Cardiac muscle cell (in vitro differentiated cells and primary cell): ENCODE results near the gene SRD5A1. TPM values are rescaled to one million over a fixed set of nuclear protein-coding genes. Genes with fewer than 3 reads are reported as not detected.

Source experiments
- DNase-seq, 2 donors: peaks; one replicate each; pipeline versions ENCODE4 v3.0.0 to v3.0.0-alpha.2; 2010 to 2017; ENCODE audit warnings: low read depth in 1 of 2, low spot score in 1 of 2
- H3K27ac ChIP-seq: fragments of 200-600 bp; sonication (generic); 2 replicates; pipeline ENCODE4 v1.5.1; 2016
- H3K27me3 ChIP-seq: fragments of 200-600 bp; sonication (generic); 2 replicates; pipeline ENCODE4 v1.6.0; 2016; ENCODE audit warnings: control low read depth
- H3K36me3 ChIP-seq: fragments of 200-600 bp; sonication (generic); 2 replicates; pipeline ENCODE4 v1.5.1; 2016; ENCODE audit warnings: control low read depth
- H3K4me1 ChIP-seq: fragments of 200-600 bp; sonication (generic); 2 replicates; pipeline ENCODE4 v1.8.1; 2017; ENCODE audit warnings: low read depth, mild to moderate bottlenecking, mixed run types
- H3K4me3 ChIP-seq: fragments of 200-600 bp; sonication (generic); 2 replicates; pipeline ENCODE4 v1.5.1; 2016; ENCODE audit warnings: mild to moderate bottlenecking
- H3K9me3 ChIP-seq: fragments of 200-600 bp; sonication (generic); 2 replicates; pipeline ENCODE4 v1.5.1; 2017; ENCODE audit warnings: low read depth, mild to moderate bottlenecking, control low read depth
- CTCF ChIP-seq: IDR thresholded peaks from 2 replicates; pipeline ENCODE4 v1.5.1; 2012; ENCODE audit warnings: low read depth, mild to moderate bottlenecking, low read length
- polyA plus RNA-seq: library from polyadenylated mRNA; unstranded; fragments of >200 nt; fragmentation: Nextera tagmentation; extraction: Ambion mirVana; gene quantifications from 2 replicates; pipeline ENCODE4 v1.2.1, GENCODE V29; 2016
- total RNA-seq: library from RNA; depleted of rRNA; stranded (reverse); fragments of >200 nt; gene quantifications from 2 replicates; pipeline ENCODE4 v1.2.3, GENCODE V29; 2016

The SRD5A1 gene
- total and polyA plus RNA-seq, 2 experiments from 2014 or later = 20.1 to 29.9 TPM

GRCh38 chr5:6626508-6626907 lies 6.7 kb upstream of the SRD5A1 start:
- H3K9me3 ChIP-seq = no peaks in the 10 kb centered on the region
- H3K4me3 ChIP-seq = no peak overlapping the region
- no peak for DNase-seq
- H3K36me3 ChIP-seq = peaks cover 56% of the 10 kb centered on the region
- TF ChIP-seq CTCF = no peak
- no peaks in the 10 kb centered on the region for H3K27me3 ChIP-seq
- no peak overlapping the region for H3K27ac ChIP-seq
- no peaks in the 10 kb centered on the region for H3K4me1 ChIP-seq

GRCh38 chr5:6631441-6631840 lies 1.8 kb upstream of the SRD5A1 start:
- peak overlapping the region; percentile 59 for H3K4me3 ChIP-seq
- peaks cover 23% of the 10 kb centered on the region for H3K36me3 ChIP-seq
- H3K4me1 ChIP-seq = peaks cover 6% of the 10 kb centered on the region
- H3K27me3 ChIP-seq = no peaks in the 10 kb centered on the region
- TF ChIP-seq CTCF = no peak
- no peaks in the 10 kb centered on the region for H3K9me3 ChIP-seq
- DNase-seq = peak in 1 of 2 donors; percentile 44
- no peak overlapping the region for H3K27ac ChIP-seq

GRCh38 chr5:6632324-6632887 lies 834 bp upstream of the SRD5A1 start:
- Histone ChIP-seq H3K27me3 (no peaks in the 10 kb centered on the region), H3K36me3 (peaks cover 16% of the 10 kb centered on the region), H3K9me3 (no peaks in the 10 kb centered on the region), H3K4me3 (peak overlapping the region; percentile 59), H3K4me1 (peaks cover 6% of the 10 kb centered on the region), H3K27ac (peak overlapping the region; percentile 97)
- peak in 1 of 2 donors; percentile 36 for DNase-seq
- TF ChIP-seq CTCF = no peak

- no peak for TF ChIP-seq CTCF
- DNase-seq = peak; percentile 11 to 16
- H3K36me3 ChIP-seq = peaks cover 10% of the 10 kb centered on the region
- no peaks in the 10 kb centered on the region for H3K9me3 ChIP-seq
- H3K27ac ChIP-seq = no peak overlapping the region
- peak overlapping the region; percentile 59 for H3K4me3 ChIP-seq
- H3K27me3 ChIP-seq = no peaks in the 10 kb centered on the region
- peaks cover 6% of the 10 kb centered on the region for H3K4me1 ChIP-seq
Measured at GRCh38 chr5:6633469-6634245, 417 bp downstream of the SRD5A1 start.

GRCh38 chr5:6634306-6634705 lies 1.1 kb downstream of the SRD5A1 start:
- H3K4me1 ChIP-seq = peaks cover 6% of the 10 kb centered on the region
- H3K4me3 ChIP-seq = peak overlapping the region; percentile 59
- peaks cover 8% of the 10 kb centered on the region for H3K36me3 ChIP-seq
- TF ChIP-seq CTCF = no peak
- H3K9me3 ChIP-seq = no peaks in the 10 kb centered on the region
- H3K27ac ChIP-seq = no peak overlapping the region
- H3K27me3 ChIP-seq = no peaks in the 10 kb centered on the region
- no peak for DNase-seq
